HCT116 (cell line): ENCODE measurements around the gene BBS9. TPM values are rescaled to one million over a fixed set of nuclear protein-coding genes. Genes with fewer than 3 reads are reported as not detected.

Source experiments
- ATAC-seq: fragments of 200-7000 bp; cut with Tn5 transposase; 2 replicates; pipeline ENCODE4 v1.9.1; 2020; ENCODE audit warnings: mild to moderate bottlenecking, moderate library complexity
- BruUV-seq: library from RNA; stranded (reverse); fragments of 400-500 nt; replicated peaks from 2 replicates; lab custom pipeline; 2021; lab: Mats Ljungman, UMichigan
- CTCF ChIA-PET: fragments of 300-600 bp; sonication (Branson Sonifier 250); formaldehyde crosslinking; loops from one replicate; lab custom pipeline; 2021; ENCODE audit warnings: antibody characterized with exemption; lab: Charles Lee
- POLR2A ChIA-PET: fragments of 300-600, 350-600 bp; sonication (Branson Sonifier 250); formaldehyde crosslinking; loops from one replicate; lab custom pipeline; 2021; ENCODE audit warnings: antibody characterized with exemption; lab: Charles Lee
- RAD21 ChIA-PET, 2 experiments: fragments of 300-600 bp; sonication (Branson Sonifier 250); formaldehyde crosslinking; loops; one replicate each; lab custom pipeline; 2023; ENCODE audit warnings: low total read pairs in 2 of 2; ENCODE audit not compliant: uncharacterized antibody in 2 of 2, unreplicated experiment in 2 of 2, low non-redundant PET in 1 of 2; lab: Charles Lee
- DNase-seq: peaks from one replicate; pipeline ENCODE4 v3.0.0-alpha.2; 2010; ENCODE audit warnings: low read depth, low spot score
- H2AFZ ChIP-seq: fragments of 200-600 bp; shearing (Covaris generic), sonication (generic); 2 replicates; pipeline ENCODE4 v1.6.1; 2017; ENCODE audit warnings: low read depth, mixed run types, mixed read lengths, antibody characterized with exemption, low read length; ENCODE audit not compliant: poor library complexity, severe bottlenecking
- H3K27ac ChIP-seq: 2 replicates; pipeline ENCODE4 v1.5.1; 2012; ENCODE audit warnings: low read depth, low read length
- H3K27me3 ChIP-seq: fragments of 200-600 bp; sonication (generic); 2 replicates; pipeline ENCODE4 v1.6.1; 2016; ENCODE audit warnings: mixed run types, low read length, mixed read lengths; ENCODE audit not compliant: insufficient read depth
- H3K36me3 ChIP-seq, 2 experiments: fragments of 200-500 bp in 1 of 2; fragments of 200-600 bp in 1 of 2; sonication (Bioruptor generic) in 1 of 2; sonication (generic) in 1 of 2; 2 replicates each; pipeline versions ENCODE4 v1.5.1 to v1.6.1; 2014 to 2016; ENCODE audit warnings: low read length in 2 of 2, inconsistent platforms in 1 of 2, mixed read lengths in 1 of 2, mixed run types in 1 of 2; ENCODE audit not compliant: insufficient read depth in 2 of 2, control insufficient read depth in 1 of 2
- H3K4me1 ChIP-seq, 2 experiments: fragments of 200-600 bp in 1 of 2; sonication (generic) in 1 of 2; 2 replicates each; pipeline versions ENCODE4 v1.5.1 to v1.6.1; 2012 to 2017; ENCODE audit warnings: low read length in 2 of 2, inconsistent platforms in 1 of 2, mild to moderate bottlenecking in 1 of 2, mixed read lengths in 1 of 2, mixed run types in 1 of 2, moderate library complexity in 1 of 2; ENCODE audit not compliant: insufficient read depth in 2 of 2, control insufficient read depth in 1 of 2
- H3K4me2 ChIP-seq: fragments of 200-600 bp; sonication (generic); 2 replicates; pipeline ENCODE4 v1.6.1; 2017; ENCODE audit warnings: mixed run types, low read length, mixed read lengths
- H3K4me3 ChIP-seq, 2 experiments: fragments of 200-600 bp in 1 of 2; sonication (generic) in 1 of 2; replicated peaks in 1 of 2; 2 replicates each; pipeline ENCODE4 v1.5.1; 2011 to 2016; ENCODE audit warnings: low read length in 2 of 2, control low read depth in 1 of 2, low read depth in 1 of 2, mild to moderate bottlenecking in 1 of 2, mixed read lengths in 1 of 2, mixed run types in 1 of 2
- H3K79me2 ChIP-seq: fragments of 200-600 bp; sonication (generic); 2 replicates; pipeline ENCODE4 v1.6.1; 2017; ENCODE audit warnings: mild to moderate bottlenecking, mixed run types, low read length, moderate library complexity, mixed read lengths; ENCODE audit not compliant: insufficient read depth
- H3K9ac ChIP-seq: fragments of 200-600 bp; sonication (generic); 2 replicates; pipeline ENCODE4 v1.6.1; 2016; ENCODE audit warnings: low read length, mixed read lengths
- H3K9me2 ChIP-seq: fragments of 200-600 bp; sonication (generic), shearing (Covaris generic); 2 replicates; pipeline ENCODE4 v1.6.1; 2017; ENCODE audit warnings: mixed run types, mild to moderate bottlenecking, moderate library complexity; ENCODE audit not compliant: insufficient read depth
- H3K9me3 ChIP-seq, 2 experiments: fragments of 200-500 bp in 1 of 2; fragments of 200-600 bp in 1 of 2; sonication (Bioruptor generic) in 1 of 2; sonication (generic) in 1 of 2; 2 replicates each; pipeline ENCODE4 v1.6.1; 2014 to 2017; ENCODE audit warnings: low read length in 2 of 2, mixed read lengths in 2 of 2, inconsistent platforms in 1 of 2, low read depth in 1 of 2, mild to moderate bottlenecking in 1 of 2, mixed run types in 1 of 2, moderate library complexity in 1 of 2; ENCODE audit not compliant: control insufficient read depth in 1 of 2, insufficient read depth in 1 of 2
- H4K20me1 ChIP-seq: fragments of 200-600 bp; sonication (generic), shearing (Covaris generic); 2 replicates; pipeline ENCODE4 v1.6.1; 2017; ENCODE audit warnings: mixed run types, mild to moderate bottlenecking, moderate library complexity; ENCODE audit not compliant: insufficient read depth
- CBX3 ChIP-seq: IDR thresholded peaks from 2 replicates; pipeline ENCODE4 v1.6.1; 2012; ENCODE audit warnings: low read depth
- CEBPB ChIP-seq: IDR thresholded peaks from 2 replicates; pipeline ENCODE4 v1.6.1; 2012; ENCODE audit warnings: low read depth
- ELF1 ChIP-seq: IDR thresholded peaks from 2 replicates; pipeline ENCODE4 v1.6.1; 2012; ENCODE audit warnings: low read depth, borderline replicate concordance
- EZH2phosphoT487 ChIP-seq: fragments of 200-600 bp; IDR thresholded peaks from 2 replicates; pipeline ENCODE4 v1.6.1; 2018; ENCODE audit warnings: antibody characterized with exemption, borderline replicate concordance
- FOSL1 ChIP-seq: IDR thresholded peaks from 2 replicates; pipeline ENCODE4 v1.6.1; 2012; ENCODE audit warnings: low read depth
- JUND ChIP-seq: IDR thresholded peaks from 2 replicates; pipeline ENCODE4 v1.6.1; 2012
- POLR2AphosphoS5 ChIP-seq: IDR thresholded peaks from 2 replicates; pipeline ENCODE4 v1.6.1; 2011; ENCODE audit warnings: mild to moderate bottlenecking, low read depth, low read length, moderate library complexity
- RAD21 ChIP-seq: IDR thresholded peaks from 2 replicates; pipeline ENCODE4 v1.6.1; 2012; ENCODE audit warnings: low read depth, mild to moderate bottlenecking
- SIN3A ChIP-seq: IDR thresholded peaks from 2 replicates; pipeline ENCODE4 v1.6.1; 2012; ENCODE audit warnings: low read depth
- SRF ChIP-seq: IDR thresholded peaks from 2 replicates; pipeline ENCODE4 v1.6.1; 2012; ENCODE audit warnings: low read depth
- YY1 ChIP-seq: IDR thresholded peaks from 2 replicates; pipeline ENCODE4 v1.6.1; 2011; ENCODE audit warnings: low read length, low read depth, moderate library complexity, mild to moderate bottlenecking; ENCODE audit not compliant: insufficient replicate concordance; ENCODE audit errors: extremely low read depth
- ZFX ChIP-seq: fragments of 450-650 bp; IDR thresholded peaks from 2 replicates; pipeline ENCODE4 v1.6.1; 2017
- intact Hi-C: fragments of 100-400 bp; cut with micrococcal nuclease; formaldehyde crosslinking; loops from 2 replicates; pipeline ENCODE4 v1.10.0; 2022
- total RNA-seq: library from RNA; stranded (reverse); gene quantifications from one replicate; pipeline ENCODE4 v1.2.1, GENCODE V29; 2021; ENCODE audit not compliant: unreplicated experiment
- TF ChIP-seq, protein P1 (sequence below): IDR thresholded peaks from 2 replicates; pipeline ENCODE4 v1.6.1; 2011; ENCODE audit warnings: mild to moderate bottlenecking, low read length, moderate library complexity; ENCODE audit not compliant: insufficient replicate concordance; ENCODE audit errors: extremely low read depth
- TF ChIP-seq, protein P2 (sequence below): IDR thresholded peaks from 2 replicates; pipeline ENCODE4 v1.6.1; 2012
- TF ChIP-seq, protein P3 (sequence below), 3 experiments: fragments of 200-600 bp in 1 of 3; sonication (generic) in 1 of 3; IDR thresholded peaks in 2 of 3; conservative IDR thresholded peaks in 1 of 3; 2 replicates each; pipeline ENCODE4 v1.5.1; 2012 to 2017; ENCODE audit warnings: low read depth in 2 of 3, low read length in 2 of 3, antibody characterized with exemption in 1 of 3, borderline replicate concordance in 1 of 3, control low read depth in 1 of 3, mild to moderate bottlenecking in 1 of 3, mixed read lengths in 1 of 3, mixed run types in 1 of 3, moderate library complexity in 1 of 3; ENCODE audit not compliant: insufficient read depth in 1 of 3
- TF ChIP-seq, protein P4 (sequence below): IDR thresholded peaks from 2 replicates; pipeline ENCODE4 v1.6.1; 2012

BBS9 gene
- total RNA-seq, 1 experiment from 2014 or later, result 7.1 TPM

DNA sequence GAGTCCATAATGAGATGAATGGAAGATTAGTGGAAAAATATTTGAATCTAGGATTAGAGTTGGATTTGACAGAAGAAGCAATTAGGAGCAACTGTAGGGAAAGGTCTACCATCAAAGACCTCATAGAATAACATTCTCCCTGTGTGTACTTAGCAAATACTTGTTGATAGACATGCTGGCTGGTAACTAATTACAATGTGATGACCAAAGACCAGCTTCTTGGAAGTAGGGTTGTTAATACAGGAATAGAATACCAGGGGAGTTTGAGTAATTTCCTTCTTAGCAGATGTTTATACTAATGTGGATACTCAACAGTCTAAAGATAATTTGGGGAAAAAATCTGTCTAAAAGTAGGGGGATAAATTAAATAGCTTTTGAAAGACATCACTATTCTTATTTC, 418.5 kb downstream of the BBS9 start:
- Histone ChIP-seq H3K9ac (no peak overlapping the region), H3K27me3 (no peaks in the 10 kb centered on the region), H3K79me2 (no peaks in the 10 kb centered on the region), H3K9me3 (no peaks in the 10 kb centered on the region), H3K27ac (no peak overlapping the region), H4K20me1 (no peaks in the 10 kb centered on the region), H3K4me2 (no peak overlapping the region), H2AFZ (no peak overlapping the region), H3K4me1 (no peaks in the 10 kb centered on the region), H3K9me2 (no peaks in the 10 kb centered on the region), H3K4me3 (no peak overlapping the region), H3K36me3 (no peaks in the 10 kb centered on the region)
- CTCF ChIA-PET, result no interaction called here
- intact Hi-C loops, result no loop called here
- no TSS peak for BruUV-seq
- TF ChIP-seq ZFX, result no peak
- TF ChIP-seq, protein P1, sequence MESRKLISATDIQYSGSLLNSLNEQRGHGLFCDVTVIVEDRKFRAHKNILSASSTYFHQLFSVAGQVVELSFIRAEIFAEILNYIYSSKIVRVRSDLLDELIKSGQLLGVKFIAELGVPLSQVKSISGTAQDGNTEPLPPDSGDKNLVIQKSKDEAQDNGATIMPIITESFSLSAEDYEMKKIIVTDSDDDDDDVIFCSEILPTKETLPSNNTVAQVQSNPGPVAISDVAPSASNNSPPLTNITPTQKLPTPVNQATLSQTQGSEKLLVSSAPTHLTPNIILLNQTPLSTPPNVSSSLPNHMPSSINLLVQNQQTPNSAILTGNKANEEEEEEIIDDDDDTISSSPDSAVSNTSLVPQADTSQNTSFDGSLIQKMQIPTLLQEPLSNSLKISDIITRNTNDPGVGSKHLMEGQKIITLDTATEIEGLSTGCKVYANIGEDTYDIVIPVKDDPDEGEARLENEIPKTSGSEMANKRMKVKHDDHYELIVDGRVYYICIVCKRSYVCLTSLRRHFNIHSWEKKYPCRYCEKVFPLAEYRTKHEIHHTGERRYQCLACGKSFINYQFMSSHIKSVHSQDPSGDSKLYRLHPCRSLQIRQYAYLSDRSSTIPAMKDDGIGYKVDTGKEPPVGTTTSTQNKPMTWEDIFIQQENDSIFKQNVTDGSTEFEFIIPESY, result no peak
- TF ChIP-seq JUND, result no peak
- TF ChIP-seq, protein P2, sequence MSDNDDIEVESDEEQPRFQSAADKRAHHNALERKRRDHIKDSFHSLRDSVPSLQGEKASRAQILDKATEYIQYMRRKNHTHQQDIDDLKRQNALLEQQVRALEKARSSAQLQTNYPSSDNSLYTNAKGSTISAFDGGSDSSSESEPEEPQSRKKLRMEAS, result no peak
- no peak for TF ChIP-seq FOSL1
- no peak for TF ChIP-seq RAD21
- no peak for TF ChIP-seq CBX3
- TF ChIP-seq, protein P3, sequence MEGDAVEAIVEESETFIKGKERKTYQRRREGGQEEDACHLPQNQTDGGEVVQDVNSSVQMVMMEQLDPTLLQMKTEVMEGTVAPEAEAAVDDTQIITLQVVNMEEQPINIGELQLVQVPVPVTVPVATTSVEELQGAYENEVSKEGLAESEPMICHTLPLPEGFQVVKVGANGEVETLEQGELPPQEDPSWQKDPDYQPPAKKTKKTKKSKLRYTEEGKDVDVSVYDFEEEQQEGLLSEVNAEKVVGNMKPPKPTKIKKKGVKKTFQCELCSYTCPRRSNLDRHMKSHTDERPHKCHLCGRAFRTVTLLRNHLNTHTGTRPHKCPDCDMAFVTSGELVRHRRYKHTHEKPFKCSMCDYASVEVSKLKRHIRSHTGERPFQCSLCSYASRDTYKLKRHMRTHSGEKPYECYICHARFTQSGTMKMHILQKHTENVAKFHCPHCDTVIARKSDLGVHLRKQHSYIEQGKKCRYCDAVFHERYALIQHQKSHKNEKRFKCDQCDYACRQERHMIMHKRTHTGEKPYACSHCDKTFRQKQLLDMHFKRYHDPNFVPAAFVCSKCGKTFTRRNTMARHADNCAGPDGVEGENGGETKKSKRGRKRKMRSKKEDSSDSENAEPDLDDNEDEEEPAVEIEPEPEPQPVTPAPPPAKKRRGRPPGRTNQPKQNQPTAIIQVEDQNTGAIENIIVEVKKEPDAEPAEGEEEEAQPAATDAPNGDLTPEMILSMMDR (IDR thresholded peaks at IDR 0.05 in 2 of 3, conservative IDR thresholded peaks at IDR 0.05 in 1 of 3; ENCODE audit: borderline replicate concordance in 1 of 3, insufficient read depth in 1 of 3, low read depth in 2 of 3, low read length in 2 of 3), result no peak
- TF ChIP-seq CEBPB, result no peak
- no peak for TF ChIP-seq SRF
- no peak for TF ChIP-seq SIN3A
- TF ChIP-seq EZH2phosphoT487, result no peak
- TF ChIP-seq ELF1, result no peak
- TF ChIP-seq, protein P4, sequence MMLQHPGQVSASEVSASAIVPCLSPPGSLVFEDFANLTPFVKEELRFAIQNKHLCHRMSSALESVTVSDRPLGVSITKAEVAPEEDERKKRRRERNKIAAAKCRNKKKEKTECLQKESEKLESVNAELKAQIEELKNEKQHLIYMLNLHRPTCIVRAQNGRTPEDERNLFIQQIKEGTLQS, result no peak
- TF ChIP-seq POLR2AphosphoS5, result no peak
- TF ChIP-seq YY1, result no peak
- POLR2A ChIA-PET, result no interaction called here
- DNase-seq (no peak), ATAC-seq (no peak)
- RAD21 ChIA-PET, result no interaction called here
